Lower lobe of right lung (tissue), 2 donors: ENCODE results near the gene DCAF4. TPM values are rescaled to one million over a fixed set of nuclear protein-coding genes. Genes with fewer than 3 reads are reported as not detected.

Experiments used
- ATAC-seq, 2 donors: fragments of 200-7000 bp; cut with Tn5 transposase; one replicate each; pipeline ENCODE4 v1.9.1; 2020 to 2022; ENCODE audit warnings: mild to moderate bottlenecking in 2 of 2, moderate library complexity in 2 of 2
- DNase-seq: peaks from one replicate; pipeline ENCODE4 v3.0.0-alpha.2; 2020
- H3K27ac ChIP-seq: fragments of 200-600 bp; one replicate; pipeline ENCODE4 v1.8.0; 2022
- H3K27me3 ChIP-seq: fragments of 200-600 bp; one replicate; pipeline ENCODE4 v1.8.0; 2022; ENCODE audit warnings: low read depth
- H3K36me3 ChIP-seq: fragments of 200-600 bp; one replicate; pipeline ENCODE4 v1.8.0; 2022; ENCODE audit warnings: mild to moderate bottlenecking
- H3K4me1 ChIP-seq: fragments of 200-600 bp; one replicate; pipeline ENCODE4 v1.8.0; 2022
- H3K4me3 ChIP-seq: fragments of 200-600 bp; one replicate; pipeline ENCODE4 v1.8.0; 2022; ENCODE audit warnings: mild to moderate bottlenecking
- H3K9me3 ChIP-seq: fragments of 200-600 bp; one replicate; pipeline ENCODE4 v1.8.0; 2022
- intact Hi-C: fragments of 100-400 bp; cut with DNase I; formaldehyde crosslinking; loops from one replicate; pipeline ENCODE4 v1.11.0; 2022
- total RNA-seq: library from RNA; stranded (reverse); fragmentation: NEBNext Ultra II Directional; extraction: Animal tissue kit (Norgen Biotek cat#: 25700); gene quantifications from one replicate; pipeline ENCODE4 v1.2.1, GENCODE V29; 2021
- TF ChIP-seq, protein P1 (sequence below): fragments of 200-600 bp; IDR thresholded peaks from one replicate; pipeline ENCODE4 v1.8.0; 2022; ENCODE audit warnings: antibody characterized with exemption, mild to moderate bottlenecking
- donor health status: DM: no; HTN: yes; CAD: no; lungs with severe emphysema.

Gene DCAF4
- total RNA-seq, 1 donor from 2014 or later, result 19.5 TPM

DNA sequence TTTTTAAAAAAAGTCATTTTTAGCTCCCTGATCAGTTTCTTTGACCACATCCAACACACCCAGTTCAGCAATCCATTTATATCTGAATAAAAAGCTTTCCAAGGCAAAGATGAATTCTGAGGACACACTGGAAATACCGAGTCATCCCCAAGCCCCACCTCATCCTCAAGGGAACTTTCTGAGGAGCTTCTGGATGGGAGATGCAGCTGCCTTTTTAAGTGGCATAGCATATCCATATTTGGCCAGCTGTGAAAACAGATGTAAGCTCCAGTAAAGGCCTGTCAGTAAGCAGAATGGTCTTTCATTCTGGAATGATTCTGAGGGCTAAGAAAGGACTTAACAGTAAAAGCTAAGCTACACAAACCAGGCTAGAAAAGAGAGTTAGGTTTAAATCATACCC lies 82.2 kb downstream of the DCAF4 start:
- Histone ChIP-seq H3K4me3 (no peak overlapping the region), H3K27ac (no peak overlapping the region), H3K4me1 (peaks cover 9% of the 10 kb centered on the region), H3K9me3 (no peaks in the 10 kb centered on the region), H3K27me3 (no peaks in the 10 kb centered on the region), H3K36me3 (peaks cover 41% of the 10 kb centered on the region)
- TF ChIP-seq, protein P1, sequence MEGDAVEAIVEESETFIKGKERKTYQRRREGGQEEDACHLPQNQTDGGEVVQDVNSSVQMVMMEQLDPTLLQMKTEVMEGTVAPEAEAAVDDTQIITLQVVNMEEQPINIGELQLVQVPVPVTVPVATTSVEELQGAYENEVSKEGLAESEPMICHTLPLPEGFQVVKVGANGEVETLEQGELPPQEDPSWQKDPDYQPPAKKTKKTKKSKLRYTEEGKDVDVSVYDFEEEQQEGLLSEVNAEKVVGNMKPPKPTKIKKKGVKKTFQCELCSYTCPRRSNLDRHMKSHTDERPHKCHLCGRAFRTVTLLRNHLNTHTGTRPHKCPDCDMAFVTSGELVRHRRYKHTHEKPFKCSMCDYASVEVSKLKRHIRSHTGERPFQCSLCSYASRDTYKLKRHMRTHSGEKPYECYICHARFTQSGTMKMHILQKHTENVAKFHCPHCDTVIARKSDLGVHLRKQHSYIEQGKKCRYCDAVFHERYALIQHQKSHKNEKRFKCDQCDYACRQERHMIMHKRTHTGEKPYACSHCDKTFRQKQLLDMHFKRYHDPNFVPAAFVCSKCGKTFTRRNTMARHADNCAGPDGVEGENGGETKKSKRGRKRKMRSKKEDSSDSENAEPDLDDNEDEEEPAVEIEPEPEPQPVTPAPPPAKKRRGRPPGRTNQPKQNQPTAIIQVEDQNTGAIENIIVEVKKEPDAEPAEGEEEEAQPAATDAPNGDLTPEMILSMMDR, result no peak
- intact Hi-C loops, result no loop called here
- DNase-seq (no peak), ATAC-seq (no peak)

Other genes with a start within 250 kb of the DCAF4 start
- gene DPF3, start 32.4 kb upstream of the DCAF4 start, total RNA-seq, result 0.59 TPM
- gene ZFYVE1, start 100.6 kb downstream of the DCAF4 start, total RNA-seq, result 20.1 TPM
- 56.1 TPM for gene RBM25, start 132.1 kb downstream of the DCAF4 start, total RNA-seq
- gene PSEN1, start 210.0 kb downstream of the DCAF4 start, total RNA-seq, result 69.2 TPM